Measurements from ENCODE around the gene YY1.

The YY1 gene

GRCh38 chr14:100325958-100326357, 87.0 kb downstream of the YY1 start:
- no peak overlapping the region for H3K4me3 ChIP-seq (ENCODE audit: low read depth, low read length)
- no peak for DNase-seq (ENCODE audit: low read depth)
- TF ChIP-seq POLR2A (IDR thresholded peaks at IDR 0.05; ENCODE audit: extremely low read depth, insufficient read length), result no peak
- TF ChIP-seq MYC (IDR thresholded peaks at IDR 0.05; ENCODE audit: low read depth, low read length), result no peak
- TF ChIP-seq CTCF (IDR thresholded peaks at IDR 0.05; ENCODE audit: low read depth, low read length), result no peak
- no peak for TF ChIP-seq MAX (IDR thresholded peaks at IDR 0.05; ENCODE audit: low read depth, low read length)

- no peak overlapping the region for H3K4me3 ChIP-seq (ENCODE audit: low read depth, low read length)
- DNase-seq (ENCODE audit: low read depth), result no peak
- no peak for TF ChIP-seq CTCF (IDR thresholded peaks at IDR 0.05; ENCODE audit: low read depth, low read length)
- no peak for TF ChIP-seq MYC (IDR thresholded peaks at IDR 0.05; ENCODE audit: low read depth, low read length)
- TF ChIP-seq POLR2A (IDR thresholded peaks at IDR 0.05; ENCODE audit: extremely low read depth, insufficient read length), result no peak
- TF ChIP-seq MAX (IDR thresholded peaks at IDR 0.05; ENCODE audit: low read depth, low read length), result no peak
Measured at GRCh38 chr14:100327128-100327527, 88.2 kb downstream of the YY1 start.

GRCh38 chr14:100328495-100329163, 89.7 kb downstream of the YY1 start:
- TF ChIP-seq MYC (IDR thresholded peaks at IDR 0.05; ENCODE audit: low read depth, low read length) (no peak), CTCF (IDR thresholded peaks at IDR 0.05; ENCODE audit: low read depth, low read length) (no peak), MAX (IDR thresholded peaks at IDR 0.05; ENCODE audit: low read depth, low read length) (no peak), POLR2A (IDR thresholded peaks at IDR 0.05; ENCODE audit: extremely low read depth, insufficient read length) (no peak)
- DNase-seq (ENCODE audit: low read depth), result no peak
- no peak overlapping the region for H3K4me3 ChIP-seq (ENCODE audit: low read depth, low read length)

- TF ChIP-seq MYC (IDR thresholded peaks at IDR 0.05; ENCODE audit: low read depth, low read length) (no peak), POLR2A (IDR thresholded peaks at IDR 0.05; ENCODE audit: extremely low read depth, insufficient read length) (no peak), CTCF (IDR thresholded peaks at IDR 0.05; ENCODE audit: low read depth, low read length) (no peak), MAX (IDR thresholded peaks at IDR 0.05; ENCODE audit: low read depth, low read length) (no peak)
- DNase-seq (ENCODE audit: low read depth), result no peak
- H3K4me3 ChIP-seq (ENCODE audit: low read depth, low read length), result no peak overlapping the region
Measured at GRCh38 chr14:100329233-100330006, 90.5 kb downstream of the YY1 start.

- TF ChIP-seq MAX (IDR thresholded peaks at IDR 0.05; ENCODE audit: low read depth, low read length) (no peak), CTCF (IDR thresholded peaks at IDR 0.05; ENCODE audit: low read depth, low read length) (no peak), POLR2A (IDR thresholded peaks at IDR 0.05; ENCODE audit: extremely low read depth, insufficient read length) (no peak), MYC (IDR thresholded peaks at IDR 0.05; ENCODE audit: low read depth, low read length) (no peak)
- DNase-seq (ENCODE audit: low read depth), result no peak
- H3K4me3 ChIP-seq (ENCODE audit: low read depth, low read length), result no peak overlapping the region
Measured at GRCh38 chr14:100330007-100330344, 91.0 kb downstream of the YY1 start.
